Gastroesophageal sphincter (tissue), 4 donors: ENCODE measurements around the gene AACS. TPM values are rescaled to one million over a fixed set of nuclear protein-coding genes. Genes with fewer than 3 reads are reported as not detected.

Experiments
- ATAC-seq: fragments of 150-250 bp; one replicate; pipeline ENCODE4 v1.9.1; 2016; ENCODE audit warnings: mild to moderate bottlenecking, moderate library complexity
- H3K27ac ChIP-seq, 4 donors: fragments of 200-600 bp; sonication (generic) in 3 of 4; 1 replicate in 3 of 4; 2 replicates in 1 of 4; pipeline ENCODE4 v1.5.1; 2016 to 2019
- H3K27me3 ChIP-seq: fragments of 200-600 bp; sonication (generic); one replicate; pipeline ENCODE4 v1.5.1; 2019
- H3K36me3 ChIP-seq, 2 donors: fragments of 200-600 bp; sonication (generic); one replicate each; pipeline ENCODE4 v1.5.1; 2019; ENCODE audit warnings: control low read depth in 1 of 2
- H3K4me1 ChIP-seq, 3 donors: fragments of 200-600 bp; sonication (generic); 1 replicate in 2 of 3; 2 replicates in 1 of 3; pipeline ENCODE4 v1.5.1; 2016 to 2019; ENCODE audit warnings: control low read depth in 2 of 3
- H3K4me3 ChIP-seq, 2 donors: fragments of 200-600 bp; sonication (generic); one replicate each; pipeline ENCODE4 v1.5.1; 2019; ENCODE audit warnings: mild to moderate bottlenecking in 1 of 2, moderate library complexity in 1 of 2
- H3K9me3 ChIP-seq, 3 donors: fragments of 200-600 bp; sonication (generic); one replicate each; pipeline ENCODE4 v1.5.1; 2017 to 2019; ENCODE audit warnings: control low read depth in 2 of 3
- EP300 ChIP-seq: sonication (generic); formaldehyde crosslinking; IDR thresholded peaks from one replicate; pipeline ENCODE4 v1.6.1; 2017; ENCODE audit warnings: antibody characterized with exemption, mild to moderate bottlenecking
- POLR2A ChIP-seq, 2 donors: fragments of 450-650 bp; IDR thresholded peaks; one replicate each; pipeline ENCODE4 v1.6.1; 2017; ENCODE audit warnings: antibody characterized with exemption in 2 of 2, mild to moderate bottlenecking in 2 of 2, moderate library complexity in 1 of 2
- POLR2AphosphoS5 ChIP-seq: sonication (generic); formaldehyde crosslinking; IDR thresholded peaks from one replicate; pipeline ENCODE4 v1.6.1; 2017; ENCODE audit warnings: antibody characterized with exemption
- WGBS, 2 donors: methylation state at CpG; one replicate each; pipeline ENCODE4 v1.1.5; 2018; ENCODE audit warnings: low coverage in 1 of 2; 5-methylcytosine and 5-hydroxymethylcytosine counted together
- total RNA-seq, 4 donors: library from RNA; depleted of rRNA; stranded (reverse); fragments of >200 nt; gene quantifications; one replicate each; pipeline ENCODE4 v1.1.0, GENCODE V29; 2016
- TF ChIP-seq, protein P1 (sequence below), 4 experiments: fragments of 200-600 bp in 2 of 4; fragments of 450-650 bp in 2 of 4; sonication (generic) in 1 of 4; IDR thresholded peaks; one replicate each; pipeline ENCODE4 v1.5.1; 2017 to 2019; ENCODE audit warnings: antibody characterized with exemption in 4 of 4, mild to moderate bottlenecking in 2 of 4, moderate library complexity in 2 of 4

Gene AACS
- total RNA-seq, 4 donors from 2014 or later = 10.3 to 14.6 (median 11.8) TPM

DNA sequence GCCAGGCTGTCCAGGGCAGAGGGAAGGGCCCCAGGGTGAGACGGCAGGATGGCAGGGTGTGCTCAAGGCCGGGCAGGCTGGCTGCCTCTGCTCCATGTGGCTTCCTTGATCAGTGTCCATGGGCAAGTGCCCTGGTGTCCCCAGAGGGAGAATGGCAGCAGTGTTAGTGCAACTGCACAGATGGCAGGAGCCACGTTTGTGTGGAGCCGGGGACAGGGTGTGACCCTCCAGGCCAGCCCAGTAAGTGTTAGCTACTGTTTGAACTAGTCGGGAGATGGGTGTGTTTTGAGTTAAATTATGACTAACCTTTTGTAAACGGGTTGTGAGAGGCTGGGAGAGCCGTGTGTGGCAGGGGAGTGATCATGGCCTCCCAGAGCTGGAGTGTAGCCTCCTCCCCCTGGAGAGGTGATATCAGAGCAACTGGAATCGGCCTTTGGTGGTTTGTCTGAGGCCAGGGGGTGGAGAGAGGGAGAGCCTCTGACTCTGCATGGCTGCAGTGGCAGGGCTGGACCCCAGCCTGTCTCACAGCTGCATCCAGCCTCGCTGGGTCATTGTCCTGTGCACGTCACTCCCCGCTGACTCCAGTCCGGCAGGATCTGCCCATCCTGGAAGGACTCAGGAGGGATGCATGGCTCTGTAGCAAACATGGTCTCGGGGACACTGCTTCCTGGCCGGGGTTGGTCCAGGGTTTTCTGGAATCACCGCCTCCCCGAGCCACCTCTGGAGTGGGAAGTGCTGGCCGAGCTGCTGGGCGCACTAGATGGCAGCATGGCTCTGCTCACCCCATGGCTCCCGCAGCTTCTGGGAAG is 27.8 kb downstream of the AACS start:
- WGBS, 2 donors = 30 to 100% methylated on average over 1 to 2 of the region's 19 CpGs

DNA sequence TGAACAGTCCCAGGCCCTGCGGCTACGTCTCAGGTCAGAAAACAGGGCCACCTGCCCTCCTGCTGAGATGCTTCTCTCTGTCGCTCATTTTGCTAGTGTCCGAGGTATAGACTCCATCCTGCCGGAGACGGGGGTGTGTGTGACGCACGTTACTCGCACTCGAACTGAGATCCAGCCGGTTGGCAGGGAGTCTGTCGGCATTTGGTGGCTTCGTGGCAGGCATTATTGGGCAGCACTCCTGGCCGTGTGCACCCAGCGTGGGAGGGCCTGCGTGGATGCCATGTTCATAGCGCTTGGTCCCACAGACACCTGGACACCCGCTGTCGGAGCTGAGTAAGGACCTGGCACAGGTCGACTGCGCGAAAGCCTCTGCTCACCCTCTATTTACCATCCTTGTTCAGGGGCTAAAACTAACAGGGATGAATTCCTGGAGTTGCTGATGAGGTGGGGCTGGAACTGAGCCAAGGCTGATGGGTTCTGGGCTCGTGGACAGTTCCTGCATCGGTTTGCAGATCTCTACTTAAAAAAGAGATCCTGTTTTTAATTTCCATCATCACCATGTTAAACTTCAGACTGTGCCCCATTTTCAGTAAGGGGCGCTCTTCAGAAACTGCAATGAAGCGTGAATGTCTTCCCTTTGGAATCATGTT is 28.6 kb downstream of the AACS start:
- H3K4me3 ChIP-seq = no peak overlapping the region
- no peak overlapping the region for H3K27ac ChIP-seq
- peaks cover 0 to 66% of the 10 kb centered on the region in 2 donors for H3K36me3 ChIP-seq
- 50 to 69% methylated on average over 4 to 6 of the region's 26 CpGs for WGBS, 2 donors
- no peaks in the 10 kb centered on the region for H3K4me1 ChIP-seq
- ATAC-seq = peak; percentile 1
- no peaks in the 10 kb centered on the region for H3K27me3 ChIP-seq
- no peaks in the 10 kb centered on the region for H3K9me3 ChIP-seq
- no peak for TF ChIP-seq EP300
- no peak for TF ChIP-seq POLR2AphosphoS5
- TF ChIP-seq, protein P1, sequence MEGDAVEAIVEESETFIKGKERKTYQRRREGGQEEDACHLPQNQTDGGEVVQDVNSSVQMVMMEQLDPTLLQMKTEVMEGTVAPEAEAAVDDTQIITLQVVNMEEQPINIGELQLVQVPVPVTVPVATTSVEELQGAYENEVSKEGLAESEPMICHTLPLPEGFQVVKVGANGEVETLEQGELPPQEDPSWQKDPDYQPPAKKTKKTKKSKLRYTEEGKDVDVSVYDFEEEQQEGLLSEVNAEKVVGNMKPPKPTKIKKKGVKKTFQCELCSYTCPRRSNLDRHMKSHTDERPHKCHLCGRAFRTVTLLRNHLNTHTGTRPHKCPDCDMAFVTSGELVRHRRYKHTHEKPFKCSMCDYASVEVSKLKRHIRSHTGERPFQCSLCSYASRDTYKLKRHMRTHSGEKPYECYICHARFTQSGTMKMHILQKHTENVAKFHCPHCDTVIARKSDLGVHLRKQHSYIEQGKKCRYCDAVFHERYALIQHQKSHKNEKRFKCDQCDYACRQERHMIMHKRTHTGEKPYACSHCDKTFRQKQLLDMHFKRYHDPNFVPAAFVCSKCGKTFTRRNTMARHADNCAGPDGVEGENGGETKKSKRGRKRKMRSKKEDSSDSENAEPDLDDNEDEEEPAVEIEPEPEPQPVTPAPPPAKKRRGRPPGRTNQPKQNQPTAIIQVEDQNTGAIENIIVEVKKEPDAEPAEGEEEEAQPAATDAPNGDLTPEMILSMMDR (IDR thresholded peaks at IDR 0.05) = no peak
- TF ChIP-seq POLR2A (IDR thresholded peaks at IDR 0.05) = no peak

More for the DNA sequence above, 27.8 kb downstream of the AACS start:
- Histone ChIP-seq H3K4me1 (no peaks in the 10 kb centered on the region), H3K36me3 (peaks cover 0 to 74% of the 10 kb centered on the region in 2 donors), H3K27me3 (no peaks in the 10 kb centered on the region), H3K27ac (peak overlapping the region in 1 of 4 donors; percentile 29), H3K9me3 (no peaks in the 10 kb centered on the region), H3K4me3 (no peak overlapping the region)
- TF ChIP-seq EP300 (no peak), POLR2AphosphoS5 (no peak), POLR2A (IDR thresholded peaks at IDR 0.05) (no peak)
- TF ChIP-seq, protein P1 (IDR thresholded peaks at IDR 0.05) = no peak
- peak; percentile 40 for ATAC-seq

DNA sequence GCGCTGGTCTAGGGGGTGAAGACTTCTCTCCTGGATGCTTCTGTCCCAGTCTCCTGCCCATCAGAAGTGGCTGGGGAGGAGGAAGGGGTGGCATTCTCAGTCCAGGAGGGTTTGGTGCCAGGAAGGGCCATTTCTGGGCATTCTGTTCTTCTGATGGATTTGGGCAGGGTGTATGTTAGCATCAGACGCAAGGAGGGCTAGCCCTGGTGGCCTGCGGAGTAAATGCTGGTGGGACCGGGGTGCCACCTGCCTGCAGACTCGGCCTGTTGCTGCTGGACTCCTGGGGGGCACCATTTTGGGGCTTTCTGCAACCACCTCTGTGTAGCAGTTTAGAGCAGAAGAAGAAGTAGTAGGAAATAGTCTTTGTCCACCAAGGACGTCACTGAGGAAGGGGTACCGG is 31.7 kb downstream of the AACS start:
- no peak overlapping the region for H3K27ac ChIP-seq
- H3K4me3 ChIP-seq = no peak overlapping the region

DNA sequence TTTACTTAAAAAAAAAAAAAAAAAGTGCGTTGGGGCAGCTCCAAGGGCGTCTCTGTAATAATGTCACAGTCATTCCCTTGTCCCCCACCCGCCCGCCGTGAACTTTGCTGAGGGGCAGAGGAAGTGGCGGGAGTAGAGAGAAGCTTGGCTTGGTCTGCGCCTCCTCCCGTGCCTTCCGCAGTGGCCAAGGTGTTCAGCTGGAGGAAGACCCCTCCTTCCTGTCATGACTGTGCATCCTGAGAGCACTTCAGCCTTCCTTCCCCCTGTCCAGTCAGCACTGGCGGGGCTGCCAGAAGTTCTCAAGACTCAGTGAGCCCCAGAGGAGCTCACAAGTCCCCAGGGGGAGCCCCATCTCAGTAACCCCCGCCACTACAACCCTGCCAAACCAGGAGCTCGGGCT is 32.2 kb downstream of the AACS start:
- 67 to 75% methylated on average over 3 to 6 of the region's 12 CpGs for WGBS, 2 donors
- no peak for ATAC-seq

More for the DNA sequence above, 31.7 kb downstream of the AACS start:
- H3K36me3 ChIP-seq = peaks cover 0 to 38% of the 10 kb centered on the region in 2 donors
- TF ChIP-seq, protein P1 (IDR thresholded peaks at IDR 0.05) = no peak
- H3K27me3 ChIP-seq = no peaks in the 10 kb centered on the region
- no peaks in the 10 kb centered on the region for H3K4me1 ChIP-seq
- no peak for ATAC-seq
- no peaks in the 10 kb centered on the region for H3K9me3 ChIP-seq
- 60 to 80% methylated on average over 1 of the region's 7 CpGs for WGBS, 2 donors

More for the DNA sequence above, 32.2 kb downstream of the AACS start:
- H3K4me1 ChIP-seq = no peaks in the 10 kb centered on the region
- H3K9me3 ChIP-seq = no peaks in the 10 kb centered on the region
- H3K27ac ChIP-seq = no peak overlapping the region
- H3K36me3 ChIP-seq = peaks cover 0 to 38% of the 10 kb centered on the region in 2 donors
- TF ChIP-seq POLR2AphosphoS5 = no peak
- TF ChIP-seq EP300 = no peak
- TF ChIP-seq POLR2A (IDR thresholded peaks at IDR 0.05) = no peak
- TF ChIP-seq, protein P1 (IDR thresholded peaks at IDR 0.05) = no peak
- H3K4me3 ChIP-seq = no peak overlapping the region
- no peaks in the 10 kb centered on the region for H3K27me3 ChIP-seq
